K562 (cell line): ENCODE results near the gene ERCC2. TPM values are rescaled to one million over a fixed set of nuclear protein-coding genes. Genes with fewer than 3 reads are reported as not detected.

ENCODE experiments used
- ATAC-seq: fragments of 200-7000 bp; cut with Tn5 transposase; 3 replicates; pipeline ENCODE4 v1.9.1; 2020; ENCODE audit warnings: moderate library complexity
- BruUV-seq: library from RNA; stranded (reverse); fragments of 400-500 nt; replicated peaks from 2 replicates; lab custom pipeline; 2021; lab: Mats Ljungman, UMichigan
- CTCF ChIA-PET: fragments of 300-600 bp; formaldehyde crosslinking; extraction: SDS; loops from one replicate; lab custom pipeline; 2021; ENCODE audit warnings: low intra/inter-chr PET ratio; lab: Yijun Ruan, JAX
- POLR2A ChIA-PET: fragments of 300-600, 350-650 bp; sonication (Branson Sonifier 250); formaldehyde crosslinking; extraction: SDS; loops from one replicate; lab custom pipeline; 2021; ENCODE audit warnings: antibody characterized with exemption, inconsistent platforms; lab: Yijun Ruan, JAX
- DNase-seq, 4 experiments: peaks; one replicate each; pipeline versions ENCODE4 v3.0.0 to v3.0.0-alpha.2; 2011 to 2018; ENCODE audit warnings: low spot score in 3 of 4, mixed read lengths in 3 of 4; ENCODE audit errors: extremely low read depth in 1 of 4
- FAIRE-seq: peaks from 2 replicates; lab custom pipeline; 2011; peaks lifted over from hg19 to GRCh38; lab: Jason Lieb, UNC
- H2AFZ ChIP-seq: 2 replicates; pipeline ENCODE4 v1.6.0; 2011; ENCODE audit warnings: low read depth, low read length, control low read depth, inconsistent platforms
- H3K27ac ChIP-seq: fragments of 200-600 bp; 3 replicates; pipeline ENCODE4 v1.8.0; 2011; ENCODE audit warnings: low read depth, mild to moderate bottlenecking, control low read depth, inconsistent platforms, low read length, moderate library complexity, mixed read lengths; ENCODE audit errors: extremely low read depth
- H3K27me3 ChIP-seq, 2 experiments: fragments of 300-600 bp in 1 of 2; 2 replicates in 1 of 2; 3 replicates in 1 of 2; pipeline versions ENCODE4 v1.6.0 to v1.8.0; 2011; ENCODE audit warnings: inconsistent platforms in 2 of 2, low read length in 2 of 2, mild to moderate bottlenecking in 1 of 2, mixed read lengths in 1 of 2, moderate library complexity in 1 of 2; ENCODE audit not compliant: control insufficient read depth in 2 of 2, insufficient read depth in 2 of 2
- H3K36me3 ChIP-seq: fragments of 300-600 bp; 3 replicates; pipeline ENCODE4 v1.8.0; 2011; ENCODE audit warnings: mild to moderate bottlenecking, low read length, inconsistent platforms; ENCODE audit not compliant: control insufficient read depth, insufficient read depth
- H3K4me1 ChIP-seq, 2 experiments: fragments of 200-600 bp in 1 of 2; replicated peaks in 1 of 2; 2 replicates in 1 of 2; 3 replicates in 1 of 2; pipeline versions ENCODE4 v1.5.1 to v1.8.0; 2011; ENCODE audit warnings: inconsistent platforms in 2 of 2, low read length in 2 of 2, mild to moderate bottlenecking in 1 of 2, mixed read lengths in 1 of 2, moderate library complexity in 1 of 2; ENCODE audit not compliant: control insufficient read depth in 2 of 2, insufficient read depth in 2 of 2
- H3K4me2 ChIP-seq: 2 replicates; pipeline ENCODE4 v1.6.1; 2011; ENCODE audit warnings: low read length, control low read depth, inconsistent platforms, mixed read lengths; ENCODE audit not compliant: insufficient read depth
- H3K4me3 ChIP-seq: fragments of 200-600 bp; sonication (generic), shearing (Covaris generic); 2 replicates; pipeline ENCODE4 v1.5.1; 2016; ENCODE audit warnings: control low read depth, inconsistent platforms
- H3K79me2 ChIP-seq: fragments of 200-600 bp; 3 replicates; pipeline ENCODE4 v1.8.0; 2011; ENCODE audit warnings: low read length, inconsistent platforms; ENCODE audit not compliant: control insufficient read depth, insufficient read depth
- H3K9ac ChIP-seq, 2 experiments: 2 replicates each; pipeline versions ENCODE4 v1.6.0 to v1.6.1; 2011; ENCODE audit warnings: low read depth in 2 of 2, low read length in 2 of 2, control low read depth in 1 of 2, inconsistent platforms in 1 of 2, mild to moderate bottlenecking in 1 of 2, mixed read lengths in 1 of 2; ENCODE audit not compliant: insufficient read depth in 1 of 2
- H3K9me1 ChIP-seq: one replicate; pipeline ENCODE4 v1.6.0; 2011; ENCODE audit warnings: inconsistent platforms, mild to moderate bottlenecking, low read length, moderate library complexity; ENCODE audit not compliant: control insufficient read depth, insufficient read depth
- H3K9me3 ChIP-seq: replicated peaks from 2 replicates; pipeline ENCODE4 v1.5.1; 2011; ENCODE audit warnings: low read depth, low read length, inconsistent platforms; ENCODE audit not compliant: control insufficient read depth, insufficient read depth
- H4K20me1 ChIP-seq: replicated peaks from 2 replicates; pipeline ENCODE4 v1.6.1; 2011; ENCODE audit warnings: low read length, inconsistent platforms, mixed read lengths; ENCODE audit not compliant: control insufficient read depth, insufficient read depth
- AFF1 ChIP-seq, 2 experiments: fragments of 450-650 bp; IDR thresholded peaks; 2 replicates each; pipeline ENCODE4 v1.6.1; 2018; ENCODE audit warnings: mild to moderate bottlenecking in 2 of 2, low read depth in 1 of 2; ENCODE audit not compliant: partially characterized antibody in 2 of 2
- ARNT ChIP-seq, 2 experiments: fragments of 450-650 bp; IDR thresholded peaks; 2 replicates each; pipeline ENCODE4 v1.6.1; 2016; ENCODE audit warnings: mild to moderate bottlenecking in 1 of 2
- BRF1 ChIP-seq: IDR thresholded peaks from 3 replicates; pipeline ENCODE4 v1.6.1; 2011; ENCODE audit warnings: borderline replicate concordance, mild to moderate bottlenecking; ENCODE audit not compliant: insufficient read length; ENCODE audit errors: extremely low read depth
- E2F6 ChIP-seq, 2 experiments: IDR thresholded peaks; 2 replicates each; pipeline ENCODE4 v1.6.1; 2011; ENCODE audit warnings: borderline replicate concordance in 1 of 2, control low read depth in 1 of 2, low read depth in 1 of 2, low read length in 1 of 2, mild to moderate bottlenecking in 1 of 2, mixed read lengths in 1 of 2, moderate library complexity in 1 of 2; ENCODE audit not compliant: insufficient read depth in 1 of 2, insufficient read length in 1 of 2, poor library complexity in 1 of 2, severe bottlenecking in 1 of 2; ENCODE audit errors: extremely low read depth in 1 of 2
- ETV1 ChIP-seq: fragments of 450-650 bp; conservative IDR thresholded peaks from 2 replicates; pipeline ENCODE4 v1.6.1; 2016; ENCODE audit warnings: missing genetic modification characterization, control low read depth, low read depth, missing compliant biosample characterization
- KLF10 ChIP-seq: fragments of 250-450 bp; sonication (Bioruptor Pico); IDR thresholded peaks from 2 replicates; pipeline ENCODE4 v1.6.1; 2021; ENCODE audit warnings: matching md5 sums
- PHB2 ChIP-seq: fragments of 450-650 bp; IDR thresholded peaks from 2 replicates; pipeline ENCODE4 v1.6.1; 2017; ENCODE audit warnings: low read depth
- SMC3 ChIP-seq: conservative IDR thresholded peaks from 2 replicates; pipeline ENCODE4 v1.6.1; 2011; ENCODE audit warnings: low read depth, low read length, improper control_type of control experiment; ENCODE audit not compliant: insufficient read depth
- TARDBP ChIP-seq: fragments of 450-650 bp; IDR thresholded peaks from 2 replicates; pipeline ENCODE4 v1.6.1; 2016
- TOE1 ChIP-seq, 2 experiments: fragments of 450-650 bp in 1 of 2; sonication (generic) in 1 of 2; formaldehyde crosslinking in 1 of 2; IDR thresholded peaks; 2 replicates each; pipeline versions ENCODE4 v1.7.1 to v1.8.0; 2016 to 2022; ENCODE audit warnings: borderline replicate concordance in 2 of 2, mild to moderate bottlenecking in 2 of 2, antibody characterized with exemption in 1 of 2, inconsistent platforms in 1 of 2, low read depth in 1 of 2, missing genetic modification reagents in 1 of 2, moderate library complexity in 1 of 2
- ZNF395 ChIP-seq: fragments of 200-800 bp; sonication (Bioruptor generic); IDR thresholded peaks from 2 replicates; pipeline ENCODE4 v1.6.1; 2017; ENCODE audit warnings: missing genetic modification characterization, missing compliant biosample characterization
- ZNF830 ChIP-seq: fragments of 250-450 bp; sonication (Bioruptor Pico); IDR thresholded peaks from 2 replicates; pipeline ENCODE4 v1.5.0; 2021; ENCODE audit warnings: mild to moderate bottlenecking
- WGBS: fragments of 100-300 bp; shearing (Covaris generic); methylation state at CpG from one replicate; pipeline ENCODE4 v1.1.6; 2016; ENCODE audit warnings: low coverage, mixed read lengths; ENCODE audit not compliant: insufficient coverage; ENCODE audit errors: missing lambda C conversion rate; 5-methylcytosine and 5-hydroxymethylcytosine counted together
- in situ Hi-C: fragments of 300-500 bp; cut with MboI; formaldehyde crosslinking; loops from 4 replicates; pipeline ENCODE4 v1.15.0; 2018; ENCODE audit warnings: inconsistent platforms, mixed read lengths
- intact Hi-C: fragments of 100-400 bp; cut with micrococcal nuclease; formaldehyde crosslinking; loops from 2 replicates; pipeline ENCODE4 v1.14.2; 2022
- polyA plus RNA-seq, 8 experiments: library from polyadenylated mRNA; depleted of rRNA in 4 of 8; stranded (reverse) in 5 of 8; unstranded in 3 of 8; fragments of >200 nt; fragmentation: Nextera tagmentation in 2 of 8; fragmentation: Illumina TruSeq in 1 of 8; extraction: Ambion mirVana in 2 of 8; extraction: Trizol in 1 of 8; gene quantifications; 2 replicates each; pipeline versions ENCODE4 v1.2.1 to v1.2.3, GENCODE V29; 2011 to 2014; ENCODE audit warnings: inconsistent platforms in 1 of 8, missing spikeins in 1 of 8
- total RNA-seq, 7 experiments: library from RNA; depleted of rRNA in 6 of 7; stranded (reverse); fragments of >200 nt in 6 of 7; fragmentation: Illumina TruSeq in 2 of 7; extraction: Trizol in 2 of 7; gene quantifications; 2 replicates each; pipeline versions ENCODE4 v1.2.1 to v1.2.3, GENCODE V29; 2011 to 2021; ENCODE audit warnings: low replicate concordance in 1 of 7

Gene ERCC2
- total and polyA plus RNA-seq, 9 of the 15 experiments (the other 6 are each of a cell fraction or from before 2014, with no cell fraction given) = 2.2 to 55.9 (median 23.4) TPM

- no TSS peak for BruUV-seq
- Histone ChIP-seq H3K27me3 (no peaks in the 10 kb centered on the region), H3K27ac (peak overlapping the region; percentile 98), H4K20me1 (no peaks in the 10 kb centered on the region), H3K4me1 (peaks cover 22 to 61% of the 10 kb centered on the region in 2 experiments; a peak in 4 of 5 replicates), H3K4me2 (peak overlapping the region; percentile 91), H3K36me3 (peaks cover 11% of the 10 kb centered on the region; the same call in 2 of the 3 replicates), H3K9ac (peak overlapping the region; percentile 96 to 97), H2AFZ (peak overlapping the region; percentile 99), H3K4me3 (peak overlapping the region; percentile 78), H3K79me2 (peaks cover 44% of the 10 kb centered on the region), H3K9me3 (no peaks in the 10 kb centered on the region), H3K9me1 (no peaks in the 10 kb centered on the region)
- WGBS = 3% methylated on average over 23 of the region's 25 CpGs
- intact Hi-C loops (loop anchor here (2.0 kb wide), 2 partner anchors 21 to 33 kb away; partner anchors contain the start of gene ERCC2), in situ Hi-C loops (no loop called here)
- CTCF ChIA-PET = interaction anchor here (4.0 kb wide), 1 partner anchor 75 kb away, joined by 16 read pairs; no protein-coding TSS in a partner anchor
- peak; percentile 77 for FAIRE-seq
- ATAC-seq = peak; percentile 50
- peak; percentile 71 to 89 (median 78) for DNase-seq
- POLR2A ChIA-PET = interaction anchor here (0.6 to 3.6 kb wide), 9 partner anchors 10 to 424 kb away, joined by 3 to 14 read pairs (median 3); partner anchors contain the start of gene FOSB
- 0 out of 2 replicates have a peak, but pooled peaks have one; percentile 24 for TF ChIP-seq SMC3
- TF ChIP-seq BRF1 = no peak
- peak in 1 of 2 experiments; percentile 24 for TF ChIP-seq E2F6 (IDR thresholded peaks at IDR 0.05; ENCODE audit: borderline replicate concordance in 1 of 2, extremely low read depth in 1 of 2, insufficient read depth in 1 of 2, insufficient read length in 1 of 2, low read depth in 1 of 2, low read length in 1 of 2, poor library complexity in 1 of 2, severe bottlenecking in 1 of 2)
- TF ChIP-seq AFF1 (IDR thresholded peaks at IDR 0.05; ENCODE audit: low read depth in 1 of 2, partially characterized antibody in 2 of 2) = peak in 1 of 2 experiments; percentile 28
- peak; percentile 74 for TF ChIP-seq ETV1 (tag)
- peak; percentile 85; the same call in 1 of the 2 replicates for TF ChIP-seq TOE1 (IDR thresholded peaks at IDR 0.05; ENCODE audit: borderline replicate concordance)
- no peak for TF ChIP-seq TOE1 (CRISPR knock-in tag; IDR thresholded peaks at IDR 0.05; ENCODE audit: borderline replicate concordance, low read depth)
- no peak for TF ChIP-seq ZNF395 (CRISPR knock-in tag)
- no peak for TF ChIP-seq KLF10
- TF ChIP-seq ARNT (IDR thresholded peaks at IDR 0.05) = no peak
- no peak for TF ChIP-seq PHB2
- TF ChIP-seq ZNF830 (CRISPR knock-in tag) = no peak
- TF ChIP-seq TARDBP = no peak
These were observed 33.6 kb upstream of the ERCC2 start for GRCh38 chr19:45403781-45404556.
